WTC11 (cell line): Measurements from ENCODE around the gene OTUB1. TPM values are rescaled to one million over a fixed set of nuclear protein-coding genes. Genes with fewer than 3 reads are reported as not detected.

Experiments
- ATAC-seq: fragments of 200-7000 bp; cut with Tn5 transposase; 2 replicates; pipeline ENCODE4 v1.10.0; 2021; ENCODE audit warnings: mild to moderate bottlenecking, moderate library complexity
- CTCF ChIA-PET: fragments of 300-600 bp; sonication (Branson Sonifier 250); formaldehyde crosslinking; loops from one replicate; lab custom pipeline; 2021; ENCODE audit warnings: antibody characterized with exemption; lab: Charles Lee
- POLR2A ChIA-PET: fragments of 350-600 bp; sonication (Branson Sonifier 250); formaldehyde crosslinking; loops from one replicate; lab custom pipeline; 2021; ENCODE audit warnings: antibody characterized with exemption; lab: Charles Lee
- DNase-seq: peaks from one replicate; pipeline ENCODE4 v3.0.0; 2021; ENCODE audit warnings: low spot score
- H3K27ac Mint-ChIP-seq: 2 replicates; pipeline ENCODE4 v1.8.0; 2021; ENCODE audit warnings: mixed read lengths
- H3K27me3 Mint-ChIP-seq: 2 replicates; pipeline ENCODE4 v1.8.0; 2021; ENCODE audit warnings: low read depth, mild to moderate bottlenecking, moderate library complexity, mixed read lengths
- H3K36me3 Mint-ChIP-seq: 2 replicates; pipeline ENCODE4 v1.8.0; 2021; ENCODE audit warnings: mixed read lengths
- H3K4me1 Mint-ChIP-seq: 2 replicates; pipeline ENCODE4 v1.8.0; 2022; ENCODE audit warnings: mixed read lengths
- H3K4me3 Mint-ChIP-seq: 2 replicates; pipeline ENCODE4 v1.8.0; 2021; ENCODE audit warnings: mild to moderate bottlenecking, moderate library complexity, mixed read lengths
- H3K9me3 Mint-ChIP-seq: 2 replicates; pipeline ENCODE4 v1.8.0; 2021; ENCODE audit warnings: mixed read lengths
- AFF4 ChIP-seq: sonication (generic); formaldehyde crosslinking; IDR thresholded peaks from 2 replicates; pipeline ENCODE4 v1.8.1; 2023; ENCODE audit warnings: mild to moderate bottlenecking, missing genetic modification reagents, borderline replicate concordance
- ARID4B ChIP-seq: sonication (generic); formaldehyde crosslinking; IDR thresholded peaks from 2 replicates; pipeline ENCODE4 v1.8.0; 2023; ENCODE audit warnings: missing genetic modification reagents, mild to moderate bottlenecking, borderline replicate concordance
- ATF2 ChIP-seq: sonication (generic); formaldehyde crosslinking; IDR thresholded peaks from 2 replicates; pipeline ENCODE4 v1.8.1; 2022; ENCODE audit warnings: low read depth, missing genetic modification reagents, borderline replicate concordance
- CREM ChIP-seq: sonication (generic); formaldehyde crosslinking; IDR thresholded peaks from 2 replicates; pipeline ENCODE4 v1.8.1; 2022; ENCODE audit warnings: mild to moderate bottlenecking, missing genetic modification reagents, moderate library complexity
- E2F5 ChIP-seq: sonication (generic); formaldehyde crosslinking; IDR thresholded peaks from 2 replicates; pipeline ENCODE4 v1.8.1; 2022; ENCODE audit warnings: mild to moderate bottlenecking, moderate library complexity, missing genetic modification reagents
- ELF4 ChIP-seq: sonication (generic); formaldehyde crosslinking; IDR thresholded peaks from 2 replicates; pipeline ENCODE4 v1.8.1; 2022; ENCODE audit warnings: low read depth, mild to moderate bottlenecking, moderate library complexity, missing genetic modification reagents
- ESRRA ChIP-seq: sonication (generic); formaldehyde crosslinking; IDR thresholded peaks from 2 replicates; pipeline ENCODE4 v1.8.1; 2022; ENCODE audit warnings: mild to moderate bottlenecking, missing genetic modification reagents, borderline replicate concordance
- FOXJ3 ChIP-seq: sonication (generic); formaldehyde crosslinking; IDR thresholded peaks from 2 replicates; pipeline ENCODE4 v1.9.0; 2021; ENCODE audit warnings: missing genetic modification reagents, mild to moderate bottlenecking, borderline replicate concordance
- HMGXB4 ChIP-seq: sonication (generic); formaldehyde crosslinking; IDR thresholded peaks from 2 replicates; pipeline ENCODE4 v1.8.1; 2023; ENCODE audit warnings: mild to moderate bottlenecking, moderate library complexity, missing genetic modification reagents
- IRF2 ChIP-seq: sonication (generic); formaldehyde crosslinking; IDR thresholded peaks from 2 replicates; pipeline ENCODE4 v1.8.0; 2022; ENCODE audit warnings: low read depth, missing genetic modification reagents, borderline replicate concordance
- JUN ChIP-seq: sonication (generic); formaldehyde crosslinking; IDR thresholded peaks from 2 replicates; pipeline ENCODE4 v1.8.0; 2023; ENCODE audit warnings: mild to moderate bottlenecking, missing genetic modification reagents
- MAX ChIP-seq: sonication (generic); formaldehyde crosslinking; IDR thresholded peaks from 2 replicates; pipeline ENCODE4 v1.8.0; 2022; ENCODE audit warnings: mild to moderate bottlenecking, missing genetic modification reagents
- RELA ChIP-seq: sonication (generic); formaldehyde crosslinking; IDR thresholded peaks from 2 replicates; pipeline ENCODE4 v1.8.1; 2022; ENCODE audit warnings: missing genetic modification reagents, mild to moderate bottlenecking, borderline replicate concordance
- SMAD4 ChIP-seq: sonication (generic); formaldehyde crosslinking; IDR thresholded peaks from 2 replicates; pipeline ENCODE4 v1.8.0; 2022; ENCODE audit warnings: mild to moderate bottlenecking, missing genetic modification reagents
- ZBTB43 ChIP-seq: sonication (generic); formaldehyde crosslinking; IDR thresholded peaks from 2 replicates; pipeline ENCODE4 v1.8.1; 2023; ENCODE audit warnings: mild to moderate bottlenecking, missing genetic modification reagents
- ZNF232 ChIP-seq: sonication (generic); formaldehyde crosslinking; IDR thresholded peaks from 2 replicates; pipeline ENCODE4 v1.8.0; 2022; ENCODE audit warnings: mild to moderate bottlenecking, missing genetic modification reagents
- ZNF263 ChIP-seq: sonication (generic); formaldehyde crosslinking; IDR thresholded peaks from 2 replicates; pipeline ENCODE4 v1.8.1; 2022; ENCODE audit warnings: low read depth, mild to moderate bottlenecking, moderate library complexity, missing genetic modification reagents
- total RNA-seq: library from RNA; stranded (reverse); gene quantifications from 3 replicates; pipeline ENCODE4 v1.2.3, GENCODE V29; 2021

The OTUB1 gene
- total RNA-seq, 1 experiment from 2014 or later = 112 TPM

GRCh38 chr11:63993993-63994392, 7.8 kb downstream of the OTUB1 start:
- POLR2A ChIA-PET = no interaction called here
- Mint-ChIP-seq H3K36me3 (peaks cover 44% of the 10 kb centered on the region), H3K27ac (no peak overlapping the region), H3K27me3 (no peaks in the 10 kb centered on the region), H3K4me1 (peaks cover 9% of the 10 kb centered on the region), H3K4me3 (no peak overlapping the region), H3K9me3 (no peaks in the 10 kb centered on the region)
- DNase-seq = no peak
- CTCF ChIA-PET = no interaction called here
- ATAC-seq = no peak
- TF ChIP-seq CREM (CRISPR knock-in tag) = no peak
- no peak for TF ChIP-seq ATF2 (CRISPR knock-in tag)
- no peak for TF ChIP-seq AFF4 (CRISPR knock-in tag)
- no peak for TF ChIP-seq FOXJ3
- TF ChIP-seq MAX (CRISPR knock-in tag) = no peak
- no peak for TF ChIP-seq IRF2 (CRISPR knock-in tag)
- TF ChIP-seq HMGXB4 (CRISPR knock-in tag) = no peak
- TF ChIP-seq ESRRA (CRISPR knock-in tag) = no peak
- no peak for TF ChIP-seq RELA (CRISPR knock-in tag)
- TF ChIP-seq ZNF232 (CRISPR knock-in tag) = no peak
- no peak for TF ChIP-seq SMAD4 (CRISPR knock-in tag)
- no peak for TF ChIP-seq ZBTB43 (CRISPR knock-in tag)
- TF ChIP-seq ELF4 (CRISPR knock-in tag) = no peak
- TF ChIP-seq ZNF263 = no peak

GRCh38 chr11:63996512-63996911, 10.3 kb downstream of the OTUB1 start:
- ChIA-PET POLR2A (no interaction called here), CTCF (interaction anchor here (0.5 to 0.9 kb wide), 2 partner anchors 90 to 122 kb away, joined by 3 read pairs; no protein-coding TSS in a partner anchor)
- Mint-ChIP-seq H3K9me3 (no peaks in the 10 kb centered on the region), H3K27ac (no peak overlapping the region), H3K4me1 (peaks cover 9% of the 10 kb centered on the region), H3K27me3 (peaks cover 8% of the 10 kb centered on the region), H3K4me3 (no peak overlapping the region), H3K36me3 (peaks cover 28% of the 10 kb centered on the region)
- DNase-seq = no peak
- ATAC-seq = no peak
- TF ChIP-seq E2F5 (CRISPR knock-in tag) (no peak), RELA (CRISPR knock-in tag) (no peak), JUN (CRISPR knock-in tag) (no peak), ARID4B (no peak)
